Measurements from ENCODE around the gene LDB3. TPM values are rescaled to one million over a fixed set of nuclear protein-coding genes. Genes with fewer than 3 reads are reported as not detected.

LDB3 gene
- total and polyA plus RNA-seq, 11 donors, result 165 to 1,759 (median 1,273) TPM

DNA sequence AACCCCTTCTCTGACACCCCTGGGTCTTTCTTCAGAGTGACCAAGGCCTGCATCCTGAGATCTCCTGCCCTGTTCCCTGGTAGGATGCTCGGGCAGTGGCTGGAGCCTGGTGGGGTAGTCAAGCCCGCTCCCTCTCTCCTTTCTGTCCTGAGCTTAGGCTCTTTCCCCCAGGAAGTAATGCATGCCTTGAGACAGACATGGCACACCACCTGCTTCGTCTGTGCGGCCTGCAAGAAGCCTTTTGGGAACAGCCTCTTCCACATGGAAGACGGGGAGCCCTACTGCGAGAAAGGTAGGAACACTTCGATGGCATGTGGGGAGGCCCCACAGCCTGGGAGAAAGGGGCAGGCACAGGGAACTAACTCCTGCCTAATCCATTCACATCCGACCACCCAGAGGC, 50.2 kb downstream of the LDB3 start:
- TF ChIP-seq CTCF (IDR thresholded peaks at IDR 0.05), result no peak
- no peak for TF ChIP-seq POLR2A (IDR thresholded peaks at IDR 0.05)
- Histone ChIP-seq H3K27me3 (peaks cover 0 to 6% (median 0%) of the 10 kb centered on the region in 9 donors), H3K4me1 (peaks cover 0 to 47% (median 3%) of the 10 kb centered on the region in 12 donors), H3K27ac (no peak overlapping the region), H3K4me3 (no peak overlapping the region), H3K9me3 (no peaks in the 10 kb centered on the region), H3K36me3 (peaks cover 0 to 78% (median 23%) of the 10 kb centered on the region in 9 donors)
- intact Hi-C loops (cut with DNase I), result loop anchor here in 1 of 10 donors (10.0 kb wide), 1 partner anchor 176 kb away; no protein-coding TSS in a partner anchor
- peak in 1 of 5 donors; percentile 7 for DNase-seq
- no peak for ATAC-seq
- 81 to 90% (median 87%) methylated on average over 5 to 8 of the region's 8 CpGs for WGBS, 4 donors

- no peak for ATAC-seq
- Histone ChIP-seq H3K4me1 (peaks cover 0 to 49% (median 4%) of the 10 kb centered on the region in 12 donors), H3K36me3 (peaks cover 0 to 97% (median 23%) of the 10 kb centered on the region in 9 donors), H3K4me3 (no peak overlapping the region), H3K27ac (peak overlapping the region in 3 of 12 donors; percentile 12 to 15 (median 12)), H3K27me3 (peaks cover 0 to 10% (median 0%) of the 10 kb centered on the region in 9 donors), H3K9me3 (no peaks in the 10 kb centered on the region)
- no peak for DNase-seq
- intact Hi-C loops (cut with DNase I), result no loop called here
- TF ChIP-seq POLR2A (IDR thresholded peaks at IDR 0.05) (no peak), CTCF (IDR thresholded peaks at IDR 0.05) (no peak)
- 60 to 76% (median 74%) methylated on average over 5 of the region's 5 CpGs for WGBS, 4 donors
Measured at GRCh38 chr10:86721232-86721631, 52.9 kb downstream of the LDB3 start.

GRCh38 chr10:86723009-86723408, 54.7 kb downstream of the LDB3 start:
- ATAC-seq (no peak), DNase-seq (no peak)
- no peak overlapping the region for H3K4me3 ChIP-seq
- H3K4me1 ChIP-seq, result peaks cover 0 to 44% (median 4%) of the 10 kb centered on the region in 12 donors
- H3K9me3 ChIP-seq, result no peaks in the 10 kb centered on the region
- H3K27ac ChIP-seq, result peak overlapping the region in 1 of 12 donors; percentile 19
- WGBS, 4 donors, result 89 to 94% (median 91%) methylated on average over 2 of the region's 2 CpGs
- TF ChIP-seq POLR2A (IDR thresholded peaks at IDR 0.05), result no peak
- no peak for TF ChIP-seq CTCF (IDR thresholded peaks at IDR 0.05)
- peaks cover 0 to 10% (median 0%) of the 10 kb centered on the region in 9 donors for H3K27me3 ChIP-seq
- peaks cover 0 to 100% (median 22%) of the 10 kb centered on the region in 9 donors for H3K36me3 ChIP-seq
- intact Hi-C loops (cut with DNase I), result no loop called here

GRCh38 chr10:86724445-86724844, 56.1 kb downstream of the LDB3 start:
- Histone ChIP-seq H3K4me1 (peaks cover 0 to 44% (median 4%) of the 10 kb centered on the region in 12 donors), H3K9me3 (no peaks in the 10 kb centered on the region), H3K27ac (peak overlapping the region in 1 of 12 donors; percentile 58), H3K27me3 (peaks cover 0 to 10% (median 0%) of the 10 kb centered on the region in 9 donors), H3K4me3 (no peak overlapping the region), H3K36me3 (peaks cover 0 to 98% (median 18%) of the 10 kb centered on the region in 9 donors)
- WGBS, 4 donors, result 94 to 96% (median 95%) methylated on average over 6 of the region's 6 CpGs
- no peak for TF ChIP-seq POLR2A (IDR thresholded peaks at IDR 0.05)
- no peak for TF ChIP-seq CTCF (IDR thresholded peaks at IDR 0.05)
- intact Hi-C loops (cut with DNase I), result no loop called here
- no peak for ATAC-seq
- DNase-seq, result no peak

Measured in heart left ventricle (tissue), 16 donors.